HEK293 (cell line): ENCODE results near the gene STUB1.

Experiments used
- FEZF1 ChIP-seq: fragments of 450-650 bp; formaldehyde crosslinking; IDR thresholded peaks from 2 replicates; pipeline ENCODE4 v1.5.1; 2016; ENCODE audit warnings: missing biosample characterization, missing genetic modification characterization
- GFI1B ChIP-seq: fragments of 450-650 bp; formaldehyde crosslinking; IDR thresholded peaks from 2 replicates; pipeline ENCODE4 v1.5.1; 2016; ENCODE audit warnings: missing biosample characterization, missing genetic modification characterization
- KLF17 ChIP-seq: fragments of 450-650 bp; formaldehyde crosslinking; IDR thresholded peaks from 2 replicates; pipeline ENCODE4 v1.5.1; 2016; ENCODE audit warnings: missing biosample characterization, missing genetic modification characterization
- MZF1 ChIP-seq: fragments of 450-650 bp; formaldehyde crosslinking; IDR thresholded peaks from 2 replicates; pipeline ENCODE4 v1.5.1; 2017; ENCODE audit warnings: missing biosample characterization, missing genetic modification characterization, borderline replicate concordance
- PATZ1 ChIP-seq: fragments of 450-650 bp; formaldehyde crosslinking; IDR thresholded peaks from 2 replicates; pipeline ENCODE4 v1.5.1; 2016; ENCODE audit warnings: missing biosample characterization, missing genetic modification characterization
- SALL2 ChIP-seq: fragments of 450-650 bp; formaldehyde crosslinking; IDR thresholded peaks from 2 replicates; pipeline ENCODE4 v1.5.0; 2017; ENCODE audit warnings: missing biosample characterization, mild to moderate bottlenecking, missing genetic modification characterization, borderline replicate concordance
- ZBTB17 ChIP-seq: fragments of 450-650 bp; formaldehyde crosslinking; IDR thresholded peaks from 2 replicates; pipeline ENCODE4 v1.5.1; 2016; ENCODE audit warnings: missing biosample characterization, missing genetic modification characterization
- ZBTB6 ChIP-seq: fragments of 450-650 bp; formaldehyde crosslinking; IDR thresholded peaks from 2 replicates; pipeline ENCODE4 v1.5.1; 2017; ENCODE audit warnings: missing biosample characterization, missing genetic modification characterization
- ZEB2 ChIP-seq: fragments of 450-650 bp; formaldehyde crosslinking; IDR thresholded peaks from 2 replicates; pipeline ENCODE4 v1.5.1; 2016; ENCODE audit warnings: missing biosample characterization, missing genetic modification characterization
- ZFHX2 ChIP-seq: fragments of 450-650 bp; formaldehyde crosslinking; conservative IDR thresholded peaks from 2 replicates; pipeline ENCODE4 v1.5.1; 2016; ENCODE audit warnings: missing biosample characterization, missing genetic modification characterization
- ZNF112 ChIP-seq: fragments of 450-650 bp; formaldehyde crosslinking; IDR thresholded peaks from 2 replicates; pipeline ENCODE4 v1.5.0; 2017; ENCODE audit warnings: missing biosample characterization, missing genetic modification characterization
- ZNF16 ChIP-seq: fragments of 450-650 bp; formaldehyde crosslinking; IDR thresholded peaks from 2 replicates; pipeline ENCODE4 v1.5.1; 2016; ENCODE audit warnings: low read depth, missing biosample characterization, missing genetic modification characterization
- ZNF223 ChIP-seq: fragments of 450-650 bp; formaldehyde crosslinking; IDR thresholded peaks from 2 replicates; pipeline ENCODE4 v1.5.1; 2016; ENCODE audit warnings: missing biosample characterization, missing genetic modification characterization
- ZNF324 ChIP-seq: fragments of 450-650 bp; formaldehyde crosslinking; IDR thresholded peaks from 2 replicates; pipeline ENCODE4 v1.5.1; 2016; ENCODE audit warnings: missing biosample characterization, missing genetic modification characterization
- ZNF433 ChIP-seq: fragments of 450-650 bp; formaldehyde crosslinking; IDR thresholded peaks from 2 replicates; pipeline ENCODE4 v1.5.1; 2016; ENCODE audit warnings: missing biosample characterization, missing genetic modification characterization, low read depth
- ZNF449 ChIP-seq: fragments of 450-650 bp; formaldehyde crosslinking; IDR thresholded peaks from 2 replicates; pipeline ENCODE4 v1.5.1; 2017; ENCODE audit warnings: missing biosample characterization, mild to moderate bottlenecking, missing genetic modification characterization, moderate library complexity
- ZNF48 ChIP-seq: fragments of 450-650 bp; formaldehyde crosslinking; IDR thresholded peaks from 2 replicates; pipeline ENCODE4 v1.5.1; 2016; ENCODE audit warnings: missing biosample characterization, missing genetic modification characterization
- ZNF521 ChIP-seq: fragments of 450-650 bp; formaldehyde crosslinking; IDR thresholded peaks from 2 replicates; pipeline ENCODE4 v1.5.1; 2017; ENCODE audit warnings: missing biosample characterization, mild to moderate bottlenecking, missing genetic modification characterization
- ZNF549 ChIP-seq: fragments of 450-650 bp; IDR thresholded peaks from 2 replicates; pipeline ENCODE4 v1.5.1; 2018; ENCODE audit warnings: missing biosample characterization, missing genetic modification characterization, mild to moderate bottlenecking, inconsistent platforms, moderate library complexity
- ZNF560 ChIP-seq: fragments of 450-650 bp; formaldehyde crosslinking; IDR thresholded peaks from 2 replicates; pipeline ENCODE4 v1.5.1; 2017; ENCODE audit warnings: missing biosample characterization, missing genetic modification characterization, borderline replicate concordance
- ZNF561 ChIP-seq: fragments of 450-650 bp; IDR thresholded peaks from 2 replicates; pipeline ENCODE4 v1.5.1; 2018; ENCODE audit warnings: missing biosample characterization, missing genetic modification characterization, borderline replicate concordance
- ZNF600 ChIP-seq: fragments of 450-650 bp; formaldehyde crosslinking; IDR thresholded peaks from 2 replicates; pipeline ENCODE4 v1.5.1; 2016; ENCODE audit warnings: missing biosample characterization, missing genetic modification characterization
- ZNF626 ChIP-seq: fragments of 450-650 bp; sonication (Bioruptor Pico); formaldehyde crosslinking; IDR thresholded peaks from 2 replicates; pipeline ENCODE4 v1.5.1; 2018; ENCODE audit warnings: missing biosample characterization, missing genetic modification characterization, inconsistent platforms
- ZNF677 ChIP-seq: fragments of 450-650 bp; IDR thresholded peaks from 2 replicates; pipeline ENCODE4 v1.5.0; 2018; ENCODE audit warnings: missing biosample characterization, mild to moderate bottlenecking, missing genetic modification characterization, moderate library complexity
- ZNF704 ChIP-seq: fragments of 450-650 bp; formaldehyde crosslinking; IDR thresholded peaks from 2 replicates; pipeline ENCODE4 v1.5.1; 2016; ENCODE audit warnings: missing biosample characterization, missing genetic modification characterization
- ZNF830 ChIP-seq: fragments of 450-650 bp; IDR thresholded peaks from 2 replicates; pipeline ENCODE4 v1.5.0; 2018; ENCODE audit warnings: missing biosample characterization, missing genetic modification characterization, low read depth, mild to moderate bottlenecking, moderate library complexity
- ZNF843 ChIP-seq: fragments of 450-650 bp; formaldehyde crosslinking; IDR thresholded peaks from 2 replicates; pipeline ENCODE4 v1.5.1; 2016; ENCODE audit warnings: missing biosample characterization, missing genetic modification characterization
- TF ChIP-seq, protein P1 (sequence below): fragments of 450-650 bp; formaldehyde crosslinking; IDR thresholded peaks from 2 replicates; pipeline ENCODE4 v1.5.1; 2016; ENCODE audit warnings: missing biosample characterization, missing genetic modification characterization
- TF ChIP-seq, protein P2 (sequence below): fragments of 450-650 bp; formaldehyde crosslinking; IDR thresholded peaks from 2 replicates; pipeline ENCODE4 v1.5.1; 2016; ENCODE audit warnings: missing biosample characterization, missing genetic modification characterization, low read depth

The STUB1 gene

DNA sequence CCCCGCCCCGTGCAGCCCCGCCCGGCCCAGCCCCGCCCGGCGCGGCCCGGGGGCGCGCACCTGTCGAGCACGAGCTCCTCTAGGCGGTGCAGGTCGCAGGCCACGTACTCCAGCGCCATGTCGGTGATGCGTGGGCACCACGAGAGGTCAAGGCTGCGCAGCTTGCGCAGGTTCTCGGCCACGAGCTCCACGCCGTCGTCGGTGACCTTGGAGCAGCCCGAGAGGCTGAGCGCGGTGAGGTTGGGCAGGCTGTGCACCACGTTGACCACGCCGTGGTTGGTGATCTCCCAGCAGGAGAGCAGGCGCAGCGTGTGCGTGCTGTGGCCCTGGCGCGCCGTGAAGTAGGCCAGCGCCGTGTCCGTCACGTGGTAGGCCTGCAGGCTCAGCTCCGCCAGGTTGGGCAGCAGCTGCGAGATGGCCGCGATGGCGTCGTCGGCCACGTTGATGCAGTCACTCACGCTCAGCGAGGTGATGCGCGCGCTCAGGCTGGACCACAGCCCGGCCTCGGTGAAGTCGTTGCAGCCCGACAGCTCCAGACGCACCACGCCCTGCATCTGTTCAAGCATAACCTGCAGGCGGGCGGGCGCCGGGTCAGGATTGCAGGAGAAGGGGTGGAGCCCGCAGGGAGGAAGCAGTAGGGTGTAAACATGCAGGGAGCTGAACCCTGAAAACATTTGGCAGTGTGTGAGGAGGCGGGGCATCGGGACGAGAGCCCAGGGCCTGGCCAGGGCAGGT lies 15.3 kb downstream of the STUB1 start (continued):
- peak; percentile 87 for TF ChIP-seq ZNF449
- no peak for TF ChIP-seq ZNF561 (tag by site-specific recombination)
- TF ChIP-seq ZNF830, result no peak
- no peak for TF ChIP-seq ZNF626 (tag by site-specific recombination)
- TF ChIP-seq, protein P1, sequence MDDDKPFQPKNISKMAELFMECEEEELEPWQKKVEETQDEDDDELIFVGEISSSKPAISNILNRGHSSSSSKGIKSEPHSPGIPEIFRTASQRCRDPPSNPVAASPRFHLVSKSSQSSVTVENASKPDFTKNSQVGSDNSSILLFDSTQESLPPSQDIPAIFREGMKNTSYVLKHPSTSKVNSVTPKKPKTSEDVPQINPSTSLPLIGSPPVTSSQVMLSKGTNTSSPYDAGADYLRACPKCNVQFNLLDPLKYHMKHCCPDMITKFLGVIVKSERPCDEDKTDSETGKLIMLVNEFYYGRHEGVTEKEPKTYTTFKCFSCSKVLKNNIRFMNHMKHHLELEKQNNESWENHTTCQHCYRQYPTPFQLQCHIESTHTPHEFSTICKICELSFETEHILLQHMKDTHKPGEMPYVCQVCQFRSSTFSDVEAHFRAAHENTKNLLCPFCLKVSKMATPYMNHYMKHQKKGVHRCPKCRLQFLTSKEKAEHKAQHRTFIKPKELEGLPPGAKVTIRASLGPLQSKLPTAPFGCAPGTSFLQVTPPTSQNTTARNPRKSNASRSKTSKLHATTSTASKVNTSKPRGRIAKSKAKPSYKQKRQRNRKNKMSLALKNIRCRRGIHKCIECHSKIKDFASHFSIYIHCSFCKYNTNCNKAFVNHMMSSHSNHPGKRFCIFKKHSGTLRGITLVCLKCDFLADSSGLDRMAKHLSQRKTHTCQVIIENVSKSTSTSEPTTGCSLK (tag by site-specific recombination), result no peak
- TF ChIP-seq ZNF433 (tag by site-specific recombination), result no peak
- TF ChIP-seq FEZF1 (tag by site-specific recombination), result no peak
- TF ChIP-seq ZNF16 (tag by site-specific recombination), result no peak
- TF ChIP-seq GFI1B (tag by site-specific recombination), result no peak
- peak; percentile 82 for TF ChIP-seq ZBTB17 (tag by site-specific recombination)
- TF ChIP-seq ZNF560, result no peak
- peak; percentile 55; the same call in 1 of the 2 replicates for TF ChIP-seq ZFHX2 (tag by site-specific recombination)
- no peak for TF ChIP-seq ZNF677
- peak; percentile 75 for TF ChIP-seq KLF17 (tag by site-specific recombination)
- TF ChIP-seq MZF1, result no peak
- no peak for TF ChIP-seq PATZ1 (tag by site-specific recombination)
- no peak for TF ChIP-seq ZBTB6 (tag by site-specific recombination)
- no peak for TF ChIP-seq ZNF521
- TF ChIP-seq ZNF48 (tag by site-specific recombination), result no peak
- peak; percentile 37; the same call in 1 of the 2 replicates for TF ChIP-seq ZNF843 (tag by site-specific recombination)
- no peak for TF ChIP-seq ZNF223 (tag by site-specific recombination)
- TF ChIP-seq ZNF704 (tag by site-specific recombination), result no peak
- TF ChIP-seq ZNF324 (tag by site-specific recombination), result no peak
- no peak; the same call in 1 of the 2 replicates for TF ChIP-seq ZEB2
- TF ChIP-seq ZNF112 (tag by site-specific recombination), result no peak
- TF ChIP-seq SALL2 (tag by site-specific recombination), result no peak
- TF ChIP-seq, protein P2, sequence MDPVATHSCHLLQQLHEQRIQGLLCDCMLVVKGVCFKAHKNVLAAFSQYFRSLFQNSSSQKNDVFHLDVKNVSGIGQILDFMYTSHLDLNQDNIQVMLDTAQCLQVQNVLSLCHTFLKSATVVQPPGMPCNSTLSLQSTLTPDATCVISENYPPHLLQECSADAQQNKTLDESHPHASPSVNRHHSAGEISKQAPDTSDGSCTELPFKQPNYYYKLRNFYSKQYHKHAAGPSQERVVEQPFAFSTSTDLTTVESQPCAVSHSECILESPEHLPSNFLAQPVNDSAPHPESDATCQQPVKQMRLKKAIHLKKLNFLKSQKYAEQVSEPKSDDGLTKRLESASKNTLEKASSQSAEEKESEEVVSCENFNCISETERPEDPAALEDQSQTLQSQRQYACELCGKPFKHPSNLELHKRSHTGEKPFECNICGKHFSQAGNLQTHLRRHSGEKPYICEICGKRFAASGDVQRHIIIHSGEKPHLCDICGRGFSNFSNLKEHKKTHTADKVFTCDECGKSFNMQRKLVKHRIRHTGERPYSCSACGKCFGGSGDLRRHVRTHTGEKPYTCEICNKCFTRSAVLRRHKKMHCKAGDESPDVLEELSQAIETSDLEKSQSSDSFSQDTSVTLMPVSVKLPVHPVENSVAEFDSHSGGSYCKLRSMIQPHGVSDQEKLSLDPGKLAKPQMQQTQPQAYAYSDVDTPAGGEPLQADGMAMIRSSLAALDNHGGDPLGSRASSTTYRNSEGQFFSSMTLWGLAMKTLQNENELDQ (tag by site-specific recombination), result no peak
- TF ChIP-seq ZNF600 (tag by site-specific recombination), result peak; percentile 97
- no peak for TF ChIP-seq ZNF549
